Stomach (tissue), 9 donors: Measurements from ENCODE around the gene P2RX4. TPM values are rescaled to one million over a fixed set of nuclear protein-coding genes. Genes with fewer than 3 reads are reported as not detected.
A peak's percentile ranks its signal among the peaks of the same experiment; 100 is the strongest.
"Not testable (repeated sequence)": the region's sequence is repeated elsewhere in the genome, so short reads cannot be mapped to it uniquely, and the experiment has no call there.

Experiments used
- DNase-seq, 2 donors: peaks; one replicate each; pipeline versions ENCODE4 v3.0.0 to v3.0.0-alpha.2; 2013 to 2019
- H3K27ac ChIP-seq, 5 donors: fragments of 200-600 bp in 4 of 5; sonication (generic) in 4 of 5; one replicate each; pipeline ENCODE4 v1.5.1; 2013 to 2019; ENCODE audit warnings: mild to moderate bottlenecking in 1 of 5, moderate library complexity in 1 of 5
- H3K27me3 ChIP-seq, 3 donors: fragments of 200-600 bp; sonication (generic); one replicate each; pipeline ENCODE4 v1.5.1; 2017 to 2019; ENCODE audit warnings: mixed run types in 1 of 3
- H3K36me3 ChIP-seq, 4 donors: fragments of 200-600 bp; sonication (generic); 1 replicate in 3 of 4; 2 replicates in 1 of 4; pipeline ENCODE4 v1.5.1; 2016 to 2019
- H3K4me1 ChIP-seq, 4 donors: fragments of 200-600 bp; sonication (generic); one replicate each; pipeline ENCODE4 v1.5.1; 2016 to 2019
- H3K4me3 ChIP-seq, 4 donors: fragments of 200-600 bp; sonication (generic) in 3 of 4; one replicate each; pipeline ENCODE4 v1.5.1; 2016 to 2019; ENCODE audit warnings: mild to moderate bottlenecking in 1 of 4
- H3K9me3 ChIP-seq, 4 donors: fragments of 200-600 bp; sonication (generic); one replicate each; pipeline ENCODE4 v1.5.1; 2016 to 2019
- EP300 ChIP-seq: sonication (generic); formaldehyde crosslinking; IDR thresholded peaks from one replicate; pipeline ENCODE4 v1.6.1; 2017; ENCODE audit warnings: antibody characterized with exemption
- POLR2A ChIP-seq, 4 donors: fragments of 450-650 bp; IDR thresholded peaks; one replicate each; pipeline ENCODE4 v1.6.1; 2016; ENCODE audit warnings: antibody characterized with exemption in 4 of 4, control low read depth in 2 of 4, mild to moderate bottlenecking in 1 of 4, moderate library complexity in 1 of 4
- POLR2AphosphoS5 ChIP-seq, 3 donors: sonication (generic); formaldehyde crosslinking; IDR thresholded peaks; one replicate each; pipeline ENCODE4 v1.6.1; 2016; ENCODE audit warnings: antibody characterized with exemption in 3 of 3
- WGBS, 5 donors: extraction: QIAGEN DNeasy Blood & Tissue Kit in 3 of 5; methylation state at CpG; one replicate each; pipeline versions ENCODE4 v1.1.5 to v1.1.7; 2013 to 2018; 5-methylcytosine and 5-hydroxymethylcytosine counted together
- intact Hi-C: fragments of 100-400 bp; cut with DNase I; formaldehyde crosslinking; loops from one replicate; pipeline ENCODE4 v1.15.1; 2023; ENCODE audit warnings: low total_unique reads
- polyA plus RNA-seq, 3 donors: library from polyadenylated mRNA; stranded (reverse); fragments of 200-250 nt; gene quantifications; one replicate each; pipeline ENCODE4 v1.2.3, GENCODE V29; 2013
- total RNA-seq, 5 donors: library from RNA; depleted of rRNA; stranded (reverse); fragments of >200 nt; gene quantifications; one replicate each; pipeline versions ENCODE4 v1.1.0 to v1.2.3, GENCODE V29; 2014 to 2016
- TF ChIP-seq, protein P1 (sequence below), 7 experiments: fragments of 450-650 bp in 4 of 7; fragments of 200-600 bp in 3 of 7; sonication (generic) in 3 of 7; IDR thresholded peaks; one replicate each; pipeline ENCODE4 v1.5.1; 2016 to 2019; ENCODE audit warnings: antibody characterized with exemption in 7 of 7, control low read depth in 2 of 7, mild to moderate bottlenecking in 1 of 7
- donor health status: healthy with polysubstance abuse.
- donor health status: Bipolar disorder and iron deficiency.
- donor health status: healthy.

P2RX4 gene
- total and polyA plus RNA-seq, 8 donors, result 13.8 to 65.2 (median 26.4) TPM

DNA sequence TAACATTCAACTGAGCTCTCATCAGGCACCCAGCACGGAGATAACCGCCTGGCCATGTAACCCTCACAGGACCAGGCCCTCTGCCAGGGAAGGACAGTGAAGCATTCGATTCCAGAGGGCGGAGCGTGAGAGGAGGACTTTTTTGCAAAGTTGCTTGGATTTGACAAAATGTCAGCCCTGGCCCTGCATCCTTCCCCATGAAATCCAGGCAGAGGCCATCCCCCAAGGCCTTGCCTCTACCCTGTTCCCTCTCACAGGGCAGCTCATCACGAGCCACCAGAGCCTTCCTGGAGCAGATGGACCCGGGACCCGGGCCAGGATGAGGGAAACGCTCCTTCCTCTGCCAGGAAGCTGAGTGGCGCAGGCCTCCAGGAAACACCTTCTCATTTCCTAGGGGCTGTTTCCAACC lies 69.6 kb downstream of the P2RX4 start:
- peaks cover 11 to 57% (median 28%) of the 10 kb centered on the region in 4 donors for H3K4me1 ChIP-seq
- H3K27me3 ChIP-seq, result no peaks in the 10 kb centered on the region
- peak overlapping the region; percentile 4 to 73 (median 54) for H3K27ac ChIP-seq
- H3K36me3 ChIP-seq, result peaks cover 0 to 34% (median 24%) of the 10 kb centered on the region in 4 donors
- intact Hi-C loops, result no loop called here
- H3K9me3 ChIP-seq, result no peaks in the 10 kb centered on the region
- 46 to 78% (median 68%) methylated on average over 7 to 10 of the region's 10 CpGs for WGBS, 5 donors
- H3K4me3 ChIP-seq, result no peak overlapping the region
- no peak for TF ChIP-seq POLR2A (IDR thresholded peaks at IDR 0.05)
- no peak for TF ChIP-seq EP300
- TF ChIP-seq POLR2AphosphoS5 (IDR thresholded peaks at IDR 0.05), result no peak
- TF ChIP-seq, protein P1, sequence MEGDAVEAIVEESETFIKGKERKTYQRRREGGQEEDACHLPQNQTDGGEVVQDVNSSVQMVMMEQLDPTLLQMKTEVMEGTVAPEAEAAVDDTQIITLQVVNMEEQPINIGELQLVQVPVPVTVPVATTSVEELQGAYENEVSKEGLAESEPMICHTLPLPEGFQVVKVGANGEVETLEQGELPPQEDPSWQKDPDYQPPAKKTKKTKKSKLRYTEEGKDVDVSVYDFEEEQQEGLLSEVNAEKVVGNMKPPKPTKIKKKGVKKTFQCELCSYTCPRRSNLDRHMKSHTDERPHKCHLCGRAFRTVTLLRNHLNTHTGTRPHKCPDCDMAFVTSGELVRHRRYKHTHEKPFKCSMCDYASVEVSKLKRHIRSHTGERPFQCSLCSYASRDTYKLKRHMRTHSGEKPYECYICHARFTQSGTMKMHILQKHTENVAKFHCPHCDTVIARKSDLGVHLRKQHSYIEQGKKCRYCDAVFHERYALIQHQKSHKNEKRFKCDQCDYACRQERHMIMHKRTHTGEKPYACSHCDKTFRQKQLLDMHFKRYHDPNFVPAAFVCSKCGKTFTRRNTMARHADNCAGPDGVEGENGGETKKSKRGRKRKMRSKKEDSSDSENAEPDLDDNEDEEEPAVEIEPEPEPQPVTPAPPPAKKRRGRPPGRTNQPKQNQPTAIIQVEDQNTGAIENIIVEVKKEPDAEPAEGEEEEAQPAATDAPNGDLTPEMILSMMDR (IDR thresholded peaks at IDR 0.05), result no peak
- peak in 1 of 2 donors; percentile 38 for DNase-seq

- H3K27ac ChIP-seq, DNase-seq, H3K27me3 ChIP-seq, H3K9me3 ChIP-seq, intact Hi-C loops, H3K4me3 ChIP-seq: not testable (repeated sequence)
- Histone ChIP-seq H3K4me1 (peaks cover 19 to 68% (median 36%) of the 10 kb centered on the region in 4 donors), H3K36me3 (peaks cover 0 to 24% (median 15%) of the 10 kb centered on the region in 4 donors)
- WGBS, 5 donors, result 87 to 88% (median 88%) methylated on average over 9 to 11 of the region's 11 CpGs
Measured at GRCh38 chr12:121280531-121280930, 70.6 kb downstream of the P2RX4 start.

GRCh38 chr12:121281116-121281515 lies 71.2 kb downstream of the P2RX4 start:
- intact Hi-C loops, H3K4me3 ChIP-seq, DNase-seq, H3K9me3 ChIP-seq, H3K27ac ChIP-seq, H3K27me3 ChIP-seq: not testable (repeated sequence)
- H3K36me3 ChIP-seq, result peaks cover 0 to 18% (median 9%) of the 10 kb centered on the region in 4 donors
- WGBS, 5 donors, result 86 to 91% (median 90%) methylated on average over 14 of the region's 14 CpGs
- H3K4me1 ChIP-seq, result peaks cover 19 to 71% (median 38%) of the 10 kb centered on the region in 4 donors

GRCh38 chr12:121282072-121282742 lies 72.3 kb downstream of the P2RX4 start:
- H3K9me3 ChIP-seq, result no peaks in the 10 kb centered on the region
- H3K4me3 ChIP-seq, result no peak overlapping the region
- H3K27me3 ChIP-seq, result no peaks in the 10 kb centered on the region
- whole genome bisulfite sequencing, 5 donors, result 64 to 80% (median 72%) methylated on average over 10 of the region's 10 CpGs
- intact Hi-C loops, result no loop called here
- TF ChIP-seq POLR2AphosphoS5 (IDR thresholded peaks at IDR 0.05) (no peak), EP300 (no peak), POLR2A (IDR thresholded peaks at IDR 0.05) (no peak)
- TF ChIP-seq, protein P1 (IDR thresholded peaks at IDR 0.05), result no peak
- H3K36me3 ChIP-seq, result peaks cover 0 to 16% (median 7%) of the 10 kb centered on the region in 4 donors
- peaks cover 19 to 73% (median 41%) of the 10 kb centered on the region in 4 donors for H3K4me1 ChIP-seq
- H3K27ac ChIP-seq, result peak overlapping the region in 4 of 5 donors; percentile 17 to 74 (median 58)
- DNase-seq, result no peak

DNA sequence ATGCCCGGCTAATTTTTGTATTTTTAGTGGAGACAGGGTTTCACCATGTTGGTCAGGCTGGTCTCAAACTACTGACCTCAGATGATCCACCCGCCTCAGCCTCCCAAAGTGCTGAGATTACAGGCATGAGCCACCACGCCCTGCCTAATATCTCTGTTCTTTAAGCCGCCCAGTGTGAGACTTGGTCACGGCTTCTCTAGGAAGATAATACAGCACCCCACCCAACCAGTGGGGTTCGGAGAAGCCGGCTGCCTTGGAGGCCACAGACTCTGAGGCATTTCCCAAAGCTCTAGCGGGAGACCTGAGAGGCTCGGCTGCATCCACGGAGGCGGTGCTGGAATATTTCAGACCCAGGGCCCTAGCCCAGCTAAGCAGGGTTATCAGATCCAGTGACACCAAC lies 73.0 kb downstream of the P2RX4 start:
- Histone ChIP-seq H3K27ac (peak overlapping the region in 4 of 5 donors; percentile 17 to 74 (median 58)), H3K4me1 (peaks cover 19 to 76% (median 45%) of the 10 kb centered on the region in 4 donors), H3K36me3 (peaks cover 0 to 16% (median 7%) of the 10 kb centered on the region in 4 donors)
- DNase-seq, H3K9me3 ChIP-seq, H3K4me3 ChIP-seq, H3K27me3 ChIP-seq, intact Hi-C loops: not testable (repeated sequence)
- 90 to 96% (median 92%) methylated on average over 10 to 11 of the region's 11 CpGs for whole genome bisulfite sequencing, 5 donors

DNA sequence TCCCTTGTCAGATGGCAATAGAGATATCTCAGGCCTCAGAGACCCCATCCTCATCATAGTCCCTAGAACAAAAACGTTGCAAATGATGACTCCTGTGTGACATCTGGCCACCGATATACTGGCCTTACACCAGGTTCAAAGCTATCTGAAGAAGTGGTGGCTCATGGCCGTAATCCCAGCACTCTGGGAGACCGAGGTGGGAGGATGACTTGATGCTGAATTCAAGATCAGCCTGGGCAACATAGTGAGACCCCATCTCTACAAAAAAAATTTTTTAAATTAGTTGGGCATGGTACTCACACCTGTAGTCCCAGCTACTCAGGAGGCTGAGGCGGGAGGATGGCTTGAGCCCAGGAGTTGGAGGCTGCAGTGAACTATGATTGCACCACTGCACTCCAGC lies 73.5 kb downstream of the P2RX4 start:
- intact Hi-C loops, result no loop called here
- Histone ChIP-seq H3K27me3 (no peaks in the 10 kb centered on the region), H3K36me3 (peaks cover 0 to 13% (median 7%) of the 10 kb centered on the region in 4 donors), H3K4me3 (no peak overlapping the region), H3K9me3 (no peaks in the 10 kb centered on the region), H3K4me1 (peaks cover 24 to 77% (median 50%) of the 10 kb centered on the region in 4 donors), H3K27ac (peak overlapping the region in 3 of 5 donors; percentile 49 to 74 (median 66))
- 88 to 93% (median 92%) methylated on average over 5 of the region's 5 CpGs for WGBS, 5 donors
- DNase-seq, result no peak
- TF ChIP-seq POLR2A (IDR thresholded peaks at IDR 0.05) (no peak), POLR2AphosphoS5 (IDR thresholded peaks at IDR 0.05) (no peak), EP300 (no peak)
- TF ChIP-seq, protein P1 (IDR thresholded peaks at IDR 0.05), result no peak
